SK-N-SH (cell line): ENCODE data around the gene DENR. TPM values are rescaled to one million over a fixed set of nuclear protein-coding genes. Genes with fewer than 3 reads are reported as not detected.
"Not testable (repeated sequence)": the region's sequence is repeated elsewhere in the genome, so short reads cannot be mapped to it uniquely, and the experiment has no call there.

Experiments used
- CTCF ChIA-PET: fragments of 300-600, 350-600 bp; formaldehyde crosslinking; extraction: SDS; loops from one replicate; lab custom pipeline; 2021; lab: Yijun Ruan, JAX
- POLR2A ChIA-PET: fragments of 350-600 bp; sonication (Branson Sonifier 250); formaldehyde crosslinking; extraction: SDS; loops from one replicate; lab custom pipeline; 2020; ENCODE audit warnings: antibody characterized with exemption, inconsistent platforms; lab: Yijun Ruan, JAX
- DNase-seq: peaks from one replicate; pipeline ENCODE4 v3.0.0; 2012
- H2AFZ ChIP-seq: fragments of 200-600 bp; sonication (generic); 2 replicates; pipeline ENCODE4 v1.8.1; 2016; ENCODE audit warnings: antibody characterized with exemption, mild to moderate bottlenecking, low read depth
- H3F3A ChIP-seq: fragments of 200-600 bp; sonication (generic); replicated peaks from 2 replicates; pipeline ENCODE3; 2016; ENCODE audit warnings: antibody characterized with exemption, mild to moderate bottlenecking; ENCODE audit not compliant: insufficient read depth
- H3K27ac ChIP-seq, 2 experiments: fragments of 200-500 bp in 1 of 2; fragments of 200-600 bp in 1 of 2; sonication (Bioruptor generic) in 1 of 2; sonication (generic), shearing (Covaris generic) in 1 of 2; 2 replicates each; pipeline versions ENCODE4 v1.5.1 to v1.6.1; 2014 to 2016; ENCODE audit warnings: low read depth in 2 of 2, inconsistent platforms in 1 of 2, low read length in 1 of 2, mild to moderate bottlenecking in 1 of 2, mixed read lengths in 1 of 2
- H3K27me3 ChIP-seq: fragments of 200-600 bp; sonication (generic), shearing (Covaris generic); 2 replicates; pipeline ENCODE4 v1.6.1; 2016; ENCODE audit warnings: mixed run types; ENCODE audit not compliant: insufficient read depth
- H3K36me3 ChIP-seq, 2 experiments: fragments of 200-500 bp in 1 of 2; fragments of 200-600 bp in 1 of 2; sonication (Bioruptor generic) in 1 of 2; sonication (generic) in 1 of 2; replicated peaks in 1 of 2; 2 replicates each; pipeline versions ENCODE3 to v1.5.1; 2014 to 2016; ENCODE audit warnings: low read length in 1 of 2, mild to moderate bottlenecking in 1 of 2; ENCODE audit not compliant: insufficient read depth in 2 of 2, control insufficient read depth in 1 of 2
- H3K4me1 ChIP-seq, 2 experiments: fragments of 200-500 bp in 1 of 2; fragments of 200-600 bp in 1 of 2; sonication (Bioruptor generic) in 1 of 2; sonication (generic), shearing (Covaris generic) in 1 of 2; 2 replicates each; pipeline versions ENCODE4 v1.5.1 to v1.6.1; 2014 to 2016; ENCODE audit warnings: low read depth in 1 of 2, low read length in 1 of 2, mixed run types in 1 of 2; ENCODE audit not compliant: insufficient read depth in 2 of 2, control insufficient read depth in 1 of 2
- H3K4me2 ChIP-seq: fragments of 200-600 bp; sonication (generic), shearing (Covaris generic); 2 replicates; pipeline ENCODE4 v1.6.1; 2017; ENCODE audit warnings: mixed run types
- H3K4me3 ChIP-seq, 2 experiments: fragments of 200-500 bp in 1 of 2; fragments of 200-600 bp in 1 of 2; sonication (Bioruptor generic) in 1 of 2; sonication (generic), shearing (Covaris generic) in 1 of 2; 2 replicates each; pipeline versions ENCODE4 v1.5.1 to v1.8.1; 2014 to 2016; ENCODE audit warnings: low read depth in 2 of 2, inconsistent platforms in 1 of 2, low read length in 1 of 2, mild to moderate bottlenecking in 1 of 2, mixed read lengths in 1 of 2, moderate library complexity in 1 of 2
- H3K79me2 ChIP-seq: fragments of 200-600 bp; sonication (generic); 2 replicates; pipeline ENCODE4 v1.8.1; 2017; ENCODE audit warnings: mild to moderate bottlenecking; ENCODE audit not compliant: insufficient read depth
- H3K9ac ChIP-seq: fragments of 200-600 bp; sonication (generic); 2 replicates; pipeline ENCODE4 v1.6.1; 2017; ENCODE audit warnings: mixed run types
- H3K9me2 ChIP-seq: fragments of 200-600 bp; sonication (generic); 2 replicates; pipeline ENCODE4 v1.6.1; 2017; ENCODE audit warnings: mixed run types
- H3K9me3 ChIP-seq: fragments of 200-600 bp; sonication (generic); 2 replicates; pipeline ENCODE4 v1.6.1; 2017; ENCODE audit warnings: mixed run types, mild to moderate bottlenecking, moderate library complexity
- H4K20me1 ChIP-seq: fragments of 200-600 bp; sonication (generic); 2 replicates; pipeline ENCODE4 v1.6.1; 2017; ENCODE audit warnings: mild to moderate bottlenecking, mixed run types; ENCODE audit not compliant: insufficient read depth
- WGBS: methylation state at CpG from one replicate; pipeline ENCODE4 v1.1.6; 2017; ENCODE audit warnings: low lambda C conversion rate; 5-methylcytosine and 5-hydroxymethylcytosine counted together
- polyA plus RNA-seq, 3 experiments: library from polyadenylated mRNA; depleted of rRNA; stranded (reverse); fragments of >200 nt; gene quantifications; 2 replicates each; pipeline ENCODE4 v1.2.3, GENCODE V29; 2012

DENR gene
- polyA plus RNA-seq, 1 of the 3 experiments (the other 2 are of a cell fraction), result 23.2 TPM

- POLR2A ChIA-PET, CTCF ChIA-PET: not testable (repeated sequence)
Observed at GRCh38 chr12:122711266-122711665, 41.4 kb upstream of the DENR start.

DNA sequence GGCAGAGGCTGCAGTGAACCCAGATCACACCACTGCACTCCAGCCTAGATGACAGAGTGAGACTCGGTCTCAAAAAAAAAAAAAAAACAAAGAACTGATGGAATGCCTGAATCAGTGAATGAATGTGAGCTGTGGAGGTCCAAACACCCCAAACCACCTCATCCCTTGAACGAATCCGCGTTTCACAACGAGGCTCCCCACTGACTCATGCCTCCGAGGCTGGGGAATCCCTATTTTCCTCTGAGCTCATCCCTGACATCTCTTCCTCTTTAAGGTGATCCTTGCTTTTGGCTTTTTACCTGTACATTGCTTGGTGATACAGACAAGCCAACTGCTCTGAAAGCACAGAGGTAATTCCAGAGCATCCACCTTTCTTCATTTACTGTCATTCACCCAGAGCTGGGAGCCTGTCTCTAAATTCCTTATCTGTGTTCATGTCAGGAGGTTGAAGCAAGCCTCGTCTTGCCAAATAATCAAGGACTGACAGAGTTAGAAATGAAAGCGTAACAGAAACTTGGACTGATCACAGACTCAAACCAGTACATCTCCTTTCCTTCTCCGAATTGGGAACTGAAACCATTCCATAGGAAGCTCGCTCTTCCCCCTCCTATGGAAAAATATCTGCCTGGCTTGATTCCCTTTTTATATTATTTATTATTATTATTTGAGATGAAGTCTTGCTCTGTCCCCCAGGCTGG, 39.0 kb upstream of the DENR start:
- WGBS, result 91% methylated on average over 2 of the region's 10 CpGs
- H3K4me1 ChIP-seq, H3F3A ChIP-seq, DNase-seq, H3K9me2 ChIP-seq, POLR2A ChIA-PET, H2AFZ ChIP-seq, H3K27me3 ChIP-seq, H3K27ac ChIP-seq, CTCF ChIA-PET, H4K20me1 ChIP-seq, H3K79me2 ChIP-seq, H3K36me3 ChIP-seq, H3K4me3 ChIP-seq, H3K9me3 ChIP-seq, H3K4me2 ChIP-seq, H3K9ac ChIP-seq: not testable (repeated sequence)

More at GRCh38 chr12:122711266-122711665, 41.4 kb upstream of the DENR start:
- H3K27me3 ChIP-seq, H3K9me3 ChIP-seq, H2AFZ ChIP-seq, H3K9me2 ChIP-seq, H4K20me1 ChIP-seq, H3K27ac ChIP-seq, H3K36me3 ChIP-seq, H3F3A ChIP-seq, DNase-seq, H3K4me3 ChIP-seq, H3K4me1 ChIP-seq, H3K4me2 ChIP-seq, H3K79me2 ChIP-seq, H3K9ac ChIP-seq: not testable (repeated sequence)
- whole genome bisulfite sequencing, result 84% methylated on average over 1 of the region's 1 CpG

DNA sequence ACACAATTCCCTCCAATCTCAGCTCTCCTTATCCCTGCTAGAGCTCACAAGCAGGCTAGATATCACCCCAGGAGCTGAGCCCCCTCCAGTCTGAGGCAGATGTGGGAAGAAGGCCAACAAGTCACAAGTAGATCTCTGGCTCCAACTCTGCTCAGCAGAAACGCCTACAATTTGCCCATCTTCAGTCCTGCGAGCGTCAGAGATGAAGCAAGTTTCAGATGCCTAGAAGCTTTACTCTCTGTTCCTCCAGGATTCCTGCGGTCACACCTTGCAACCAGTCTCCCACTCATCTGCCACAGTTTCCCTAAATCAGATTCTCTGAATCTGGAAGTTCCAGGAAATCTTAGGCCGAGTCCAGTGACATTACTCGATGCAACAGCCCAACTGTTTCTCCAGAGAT, 37.4 kb upstream of the DENR start:
- H3F3A ChIP-seq, H3K9ac ChIP-seq, H2AFZ ChIP-seq, CTCF ChIA-PET, H3K27ac ChIP-seq, H3K79me2 ChIP-seq, H3K9me2 ChIP-seq, H3K36me3 ChIP-seq, H4K20me1 ChIP-seq, POLR2A ChIA-PET, H3K4me1 ChIP-seq, H3K27me3 ChIP-seq, H3K4me2 ChIP-seq, DNase-seq, H3K4me3 ChIP-seq, H3K9me3 ChIP-seq: not testable (repeated sequence)
- 86% methylated on average over 6 of the region's 6 CpGs for WGBS

GRCh38 chr12:122716658-122717057, 36.0 kb upstream of the DENR start, which contains the start of gene HCAR3:
HCAR3 (minus strand) TSS chr12:122716811; CDS start chr12:122716737, 74 bp downstream.
- POLR2A ChIA-PET, H3F3A ChIP-seq, H3K9ac ChIP-seq, H3K9me2 ChIP-seq, H2AFZ ChIP-seq, H3K4me3 ChIP-seq, CTCF ChIA-PET, H3K79me2 ChIP-seq, H3K4me1 ChIP-seq, DNase-seq, H3K4me2 ChIP-seq, H3K36me3 ChIP-seq, H3K27ac ChIP-seq, H3K27me3 ChIP-seq, H4K20me1 ChIP-seq, H3K9me3 ChIP-seq: not testable (repeated sequence)
- WGBS, result 81% methylated on average over 10 of the region's 10 CpGs
